Activated CD4-positive, alpha-beta T cell treated with anti-CD3 and anti-CD28 coated beads, Interleukin-2, Interleukin-4, amounts not matched to agents 100 ng/mL and 50 ng/mL, durations not matched to agents 16 hours and 8 hours (primary cell): ENCODE data around the gene RRH.
"Not testable (repeated sequence)": the region's sequence is repeated elsewhere in the genome, so short reads cannot be mapped to it uniquely, and the experiment has no call there.

Source experiments
- DNase-seq: peaks from one replicate; pipeline ENCODE4 v3.0.0-alpha.2; 2020; ENCODE audit warnings: low spot score

The RRH gene

GRCh38 chr4:109827672-109828071, at the start of gene RRH:
RRH (plus strand) TSS chr4:109827972; CDS start chr4:109828028, 56 bp downstream.
- no peak for DNase-seq

GRCh38 chr4:109782092-109782491, 45.7 kb upstream of the RRH start:
- DNase-seq = not testable (repeated sequence)

GRCh38 chr4:109786846-109787245, 40.9 kb upstream of the RRH start:
- no peak for DNase-seq

- no peak for DNase-seq
Measured at GRCh38 chr4:109787807-109788206, 40.0 kb upstream of the RRH start.

GRCh38 chr4:109795059-109795458, 32.7 kb upstream of the RRH start:
- DNase-seq = no peak

GRCh38 chr4:109798866-109799265, 28.9 kb upstream of the RRH start:
- no peak for DNase-seq

- no peak for DNase-seq
Measured at GRCh38 chr4:109801099-109801789, 26.5 kb upstream of the RRH start.

- no peak for DNase-seq
Measured at GRCh38 chr4:109801895-109802319, 25.9 kb upstream of the RRH start, which contains the start of gene CFI. CFI (minus strand) TSS chr4:109801999; CDS start chr4:109801971, 28 bp downstream.

GRCh38 chr4:109803924-109804571, 23.7 kb upstream of the RRH start:
- DNase-seq = no peak

- no peak for DNase-seq
Measured at GRCh38 chr4:109809655-109810054, 18.1 kb upstream of the RRH start.

GRCh38 chr4:109810552-109811387, 17.0 kb upstream of the RRH start:
- DNase-seq = no peak

GRCh38 chr4:109811707-109812106, 16.1 kb upstream of the RRH start:
- DNase-seq = no peak

- DNase-seq = peak; percentile 94
Measured at GRCh38 chr4:109815151-109816081, 12.4 kb upstream of the RRH start, which contains the start of gene GAR1. GAR1 (plus strand) TSS chr4:109815762; CDS start chr4:109816165, 403 bp downstream.

GRCh38 chr4:109816082-109816442, 11.7 kb upstream of the RRH start:
- no peak for DNase-seq

GRCh38 chr4:109816894-109817293, 10.9 kb upstream of the RRH start:
- peak; percentile 34 for DNase-seq

GRCh38 chr4:109818268-109818667, 9.5 kb upstream of the RRH start:
- DNase-seq = no peak

GRCh38 chr4:109820563-109820962, 7.2 kb upstream of the RRH start:
- no peak for DNase-seq

GRCh38 chr4:109821185-109821584, 6.6 kb upstream of the RRH start:
- DNase-seq = peak; percentile 47

GRCh38 chr4:109826719-109827118, 1.1 kb upstream of the RRH start:
- no peak for DNase-seq

GRCh38 chr4:109833756-109834155, 6.0 kb downstream of the RRH start:
- DNase-seq = no peak

- no peak for DNase-seq
Measured at GRCh38 chr4:109836985-109837384, 9.2 kb downstream of the RRH start.
